Measurements from ENCODE around the gene COL25A1. TPM values are rescaled to one million over a fixed set of nuclear protein-coding genes. Genes with fewer than 3 reads are reported as not detected.

Gene COL25A1
- total and polyA plus RNA-seq, 4 experiments from 2014 or later: 0.06 to 0.55 (median 0.44) TPM; not detected in 1

GRCh38 chr4:109214622-109215301, 87.7 kb downstream of the COL25A1 start:
- intact Hi-C loops (cut with micrococcal nuclease): no loop called here
- no peaks in the 10 kb centered on the region for H3K36me3 ChIP-seq (ENCODE audit: insufficient read depth, low read length)
- CTCF ChIA-PET (ENCODE audit: partially characterized antibody): no interaction called here
- H3K4me1 ChIP-seq (ENCODE audit: insufficient read depth, low read length): no peaks in the 10 kb centered on the region
- no peaks in the 10 kb centered on the region for H3K9me3 Mint-ChIP-seq
- no peak for DNase-seq
- H3K27me3 ChIP-seq (ENCODE audit: insufficient read depth, low read length): no peaks in the 10 kb centered on the region
- POLR2A ChIA-PET (ENCODE audit: partially characterized antibody): no interaction called here
- no peaks in the 10 kb centered on the region for H3K9me3 ChIP-seq (ENCODE audit: control insufficient read depth in 1 of 2, low read length in 2 of 2)
- no peak overlapping the region for H3K4me3 ChIP-seq (ENCODE audit: low read length in 2 of 2)
- no peak overlapping the region for H3K27ac ChIP-seq (ENCODE audit: low read depth, low read length)
- no peaks in the 10 kb centered on the region for H3K4me1 Mint-ChIP-seq
- no peak overlapping the region for H3K27ac Mint-ChIP-seq
- no peaks in the 10 kb centered on the region for H3K36me3 Mint-ChIP-seq
- H3K27me3 Mint-ChIP-seq: peaks cover 5% of the 10 kb centered on the region in 2 donors
- H3K4me3 Mint-ChIP-seq: no peak overlapping the region

- no peak for DNase-seq
- Mint-ChIP-seq H3K27me3 (peaks cover 1 to 3% of the 10 kb centered on the region in 2 donors), H3K9me3 (no peaks in the 10 kb centered on the region), H3K4me1 (no peaks in the 10 kb centered on the region), H3K27ac (no peak overlapping the region), H3K4me3 (no peak overlapping the region), H3K36me3 (no peaks in the 10 kb centered on the region)
- no peak overlapping the region for H3K27ac ChIP-seq (ENCODE audit: low read depth, low read length)
- no peaks in the 10 kb centered on the region for H3K36me3 ChIP-seq (ENCODE audit: insufficient read depth, low read length)
- intact Hi-C loops (cut with micrococcal nuclease): no loop called here
- no peaks in the 10 kb centered on the region for H3K9me3 ChIP-seq (ENCODE audit: control insufficient read depth in 1 of 2, low read length in 2 of 2)
- H3K4me3 ChIP-seq (ENCODE audit: low read length in 2 of 2): no peak overlapping the region
- POLR2A ChIA-PET (ENCODE audit: partially characterized antibody): no interaction called here
- H3K4me1 ChIP-seq (ENCODE audit: insufficient read depth, low read length): no peaks in the 10 kb centered on the region
- no peaks in the 10 kb centered on the region for H3K27me3 ChIP-seq (ENCODE audit: insufficient read depth, low read length)
- CTCF ChIA-PET (ENCODE audit: partially characterized antibody): no interaction called here
Measured at GRCh38 chr4:109213056-109213455, 89.4 kb downstream of the COL25A1 start.

- no peak overlapping the region for H3K27ac Mint-ChIP-seq
- Histone ChIP-seq H3K27me3 (ENCODE audit: insufficient read depth, low read length) (no peaks in the 10 kb centered on the region), H3K4me1 (ENCODE audit: insufficient read depth, low read length) (no peaks in the 10 kb centered on the region), H3K9me3 (ENCODE audit: control insufficient read depth in 1 of 2, low read length in 2 of 2) (no peaks in the 10 kb centered on the region), H3K4me3 (ENCODE audit: low read length in 2 of 2) (no peak overlapping the region), H3K36me3 (ENCODE audit: insufficient read depth, low read length) (no peaks in the 10 kb centered on the region), H3K27ac (ENCODE audit: low read depth, low read length) (no peak overlapping the region)
- H3K9me3 Mint-ChIP-seq: no peaks in the 10 kb centered on the region
- no peak for DNase-seq
- CTCF ChIA-PET (ENCODE audit: partially characterized antibody): no interaction called here
- intact Hi-C loops (cut with micrococcal nuclease): no loop called here
- POLR2A ChIA-PET (ENCODE audit: partially characterized antibody): no interaction called here
- H3K4me1 Mint-ChIP-seq: no peaks in the 10 kb centered on the region
- peaks cover 0 to 1% of the 10 kb centered on the region in 2 donors for H3K27me3 Mint-ChIP-seq
- no peaks in the 10 kb centered on the region for H3K36me3 Mint-ChIP-seq
- H3K4me3 Mint-ChIP-seq: no peak overlapping the region
Measured at GRCh38 chr4:109211671-109212070, 90.8 kb downstream of the COL25A1 start.

DNA sequence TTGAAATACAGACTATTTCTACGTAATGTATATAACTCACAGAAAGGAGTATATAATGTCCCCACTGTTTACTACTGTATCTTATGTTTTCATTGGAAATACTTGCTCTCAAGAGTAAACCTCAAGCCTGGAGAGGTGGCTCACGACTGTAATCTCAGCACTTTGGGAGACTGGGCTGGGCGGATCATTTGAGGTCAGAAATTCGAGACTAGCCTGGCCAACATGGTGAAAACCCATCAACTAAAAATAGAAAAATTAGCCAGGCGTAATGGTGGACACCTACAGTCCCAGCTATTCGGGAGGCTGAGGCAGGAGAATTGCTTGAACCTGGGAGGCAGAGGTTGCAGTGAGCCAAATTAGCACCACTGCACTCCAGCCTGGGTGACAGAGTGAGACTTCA, 92.8 kb downstream of the COL25A1 start:
- Mint-ChIP-seq H3K27ac (no peak overlapping the region), H3K4me1 (no peaks in the 10 kb centered on the region), H3K4me3 (no peak overlapping the region), H3K36me3 (no peaks in the 10 kb centered on the region), H3K9me3 (no peaks in the 10 kb centered on the region), H3K27me3 (no peaks in the 10 kb centered on the region)
- intact Hi-C loops (cut with micrococcal nuclease): no loop called here
- CTCF ChIA-PET (ENCODE audit: partially characterized antibody): no interaction called here
- no peak for DNase-seq
- POLR2A ChIA-PET (ENCODE audit: partially characterized antibody): no interaction called here
- Histone ChIP-seq H3K4me3 (ENCODE audit: low read length in 2 of 2) (no peak overlapping the region), H3K9me3 (ENCODE audit: control insufficient read depth in 1 of 2, low read length in 2 of 2) (no peaks in the 10 kb centered on the region), H3K27ac (ENCODE audit: low read depth, low read length) (no peak overlapping the region), H3K36me3 (ENCODE audit: insufficient read depth, low read length) (no peaks in the 10 kb centered on the region), H3K4me1 (ENCODE audit: insufficient read depth, low read length) (no peaks in the 10 kb centered on the region), H3K27me3 (ENCODE audit: insufficient read depth, low read length) (no peaks in the 10 kb centered on the region)

DNA sequence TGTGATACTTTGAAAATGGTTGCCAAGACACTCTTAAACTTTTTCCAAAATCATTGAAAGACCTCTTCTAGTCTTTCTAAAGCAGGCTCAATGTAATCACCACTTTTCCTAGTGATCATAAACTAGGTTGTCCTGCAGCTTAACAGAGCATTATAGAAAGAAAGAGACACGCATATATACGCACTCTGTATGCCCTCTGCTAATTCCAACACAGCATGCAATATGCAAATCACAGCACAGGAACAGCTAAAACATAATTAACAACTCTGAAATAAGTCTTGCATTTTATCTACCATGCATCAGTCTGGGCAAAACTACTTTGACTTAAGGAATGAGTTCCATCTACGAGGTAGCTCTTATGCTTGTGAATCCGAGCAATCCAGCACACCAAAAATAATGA, 94.6 kb downstream of the COL25A1 start:
- H3K27ac Mint-ChIP-seq: no peak overlapping the region
- no peaks in the 10 kb centered on the region for H3K9me3 Mint-ChIP-seq
- H3K27me3 Mint-ChIP-seq: peaks cover 0 to 1% of the 10 kb centered on the region in 2 donors
- H3K4me3 ChIP-seq (ENCODE audit: low read length in 2 of 2): no peak overlapping the region
- H3K4me3 Mint-ChIP-seq: no peak overlapping the region
- H3K27ac ChIP-seq (ENCODE audit: low read depth, low read length): no peak overlapping the region
- POLR2A ChIA-PET (ENCODE audit: partially characterized antibody): no interaction called here
- no peaks in the 10 kb centered on the region for H3K27me3 ChIP-seq (ENCODE audit: insufficient read depth, low read length)
- no peaks in the 10 kb centered on the region for H3K4me1 ChIP-seq (ENCODE audit: insufficient read depth, low read length)
- H3K4me1 Mint-ChIP-seq: no peaks in the 10 kb centered on the region
- intact Hi-C loops (cut with micrococcal nuclease): no loop called here
- H3K9me3 ChIP-seq (ENCODE audit: control insufficient read depth in 1 of 2, low read length in 2 of 2): no peaks in the 10 kb centered on the region
- no peak for DNase-seq
- H3K36me3 ChIP-seq (ENCODE audit: insufficient read depth, low read length): no peaks in the 10 kb centered on the region
- CTCF ChIA-PET (ENCODE audit: partially characterized antibody): no interaction called here
- no peaks in the 10 kb centered on the region for H3K36me3 Mint-ChIP-seq

DNA sequence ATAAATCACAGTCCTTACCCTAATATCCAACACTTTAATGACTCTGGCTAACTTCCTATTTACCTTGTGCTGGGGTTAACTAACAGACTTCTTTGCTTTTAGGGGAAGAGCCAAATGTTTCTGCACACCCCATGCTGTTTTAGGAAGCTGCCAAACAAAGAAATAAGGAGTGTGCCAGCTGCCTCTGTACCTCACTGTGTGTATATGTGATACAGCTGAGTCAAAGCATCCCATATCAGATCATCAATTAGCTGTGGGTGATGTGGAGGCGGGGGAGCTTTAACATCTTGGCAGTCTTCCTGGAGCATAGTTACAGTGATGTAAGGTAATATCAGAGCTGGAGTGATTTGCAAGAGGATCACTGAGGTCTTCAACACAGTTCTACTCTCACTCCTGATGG, 95.4 kb downstream of the COL25A1 start:
- H3K27me3 Mint-ChIP-seq: peaks cover 1% of the 10 kb centered on the region in 2 donors
- CTCF ChIA-PET (ENCODE audit: partially characterized antibody): no interaction called here
- H3K4me3 ChIP-seq (ENCODE audit: low read length in 2 of 2): no peak overlapping the region
- POLR2A ChIA-PET (ENCODE audit: partially characterized antibody): no interaction called here
- H3K4me1 ChIP-seq (ENCODE audit: insufficient read depth, low read length): no peaks in the 10 kb centered on the region
- no peak overlapping the region for H3K4me3 Mint-ChIP-seq
- H3K36me3 Mint-ChIP-seq: no peaks in the 10 kb centered on the region
- H3K9me3 Mint-ChIP-seq: no peaks in the 10 kb centered on the region
- H3K27me3 ChIP-seq (ENCODE audit: insufficient read depth, low read length): no peaks in the 10 kb centered on the region
- H3K36me3 ChIP-seq (ENCODE audit: insufficient read depth, low read length): no peaks in the 10 kb centered on the region
- intact Hi-C loops (cut with micrococcal nuclease): no loop called here
- H3K27ac Mint-ChIP-seq: no peak overlapping the region
- H3K9me3 ChIP-seq (ENCODE audit: control insufficient read depth in 1 of 2, low read length in 2 of 2): no peaks in the 10 kb centered on the region
- H3K4me1 Mint-ChIP-seq: no peaks in the 10 kb centered on the region
- no peak for DNase-seq
- H3K27ac ChIP-seq (ENCODE audit: low read depth, low read length): no peak overlapping the region

DNA sequence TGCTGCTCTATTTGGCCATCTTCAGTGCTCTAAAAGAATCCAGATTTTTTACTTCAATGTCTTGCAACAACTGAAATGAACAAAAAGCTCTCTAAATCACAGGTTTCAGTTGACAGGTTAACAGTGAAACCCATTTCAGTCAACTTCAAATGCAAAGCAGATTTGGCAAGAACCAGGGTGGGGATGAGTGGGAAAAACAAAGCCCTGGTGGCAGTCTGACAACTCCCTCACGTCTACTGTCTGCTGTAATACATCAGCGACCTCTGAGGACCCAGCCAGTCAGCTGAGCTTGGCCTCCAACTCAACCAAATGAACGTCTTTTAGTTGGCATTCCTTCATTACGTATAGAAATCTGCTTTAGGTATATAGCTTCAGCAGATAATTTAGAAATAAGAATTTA, 95.8 kb downstream of the COL25A1 start:
- Mint-ChIP-seq H3K4me1 (no peaks in the 10 kb centered on the region), H3K9me3 (no peaks in the 10 kb centered on the region), H3K27ac (no peak overlapping the region), H3K27me3 (peaks cover 1% of the 10 kb centered on the region in 2 donors), H3K4me3 (no peak overlapping the region), H3K36me3 (no peaks in the 10 kb centered on the region)
- no peaks in the 10 kb centered on the region for H3K36me3 ChIP-seq (ENCODE audit: insufficient read depth, low read length)
- intact Hi-C loops (cut with micrococcal nuclease): no loop called here
- no peaks in the 10 kb centered on the region for H3K9me3 ChIP-seq (ENCODE audit: control insufficient read depth in 1 of 2, low read length in 2 of 2)
- no peaks in the 10 kb centered on the region for H3K4me1 ChIP-seq (ENCODE audit: insufficient read depth, low read length)
- H3K4me3 ChIP-seq (ENCODE audit: low read length in 2 of 2): no peak overlapping the region
- DNase-seq: no peak
- H3K27me3 ChIP-seq (ENCODE audit: insufficient read depth, low read length): no peaks in the 10 kb centered on the region
- ChIA-PET CTCF (ENCODE audit: partially characterized antibody) (no interaction called here), POLR2A (ENCODE audit: partially characterized antibody) (no interaction called here)
- H3K27ac ChIP-seq (ENCODE audit: low read depth, low read length): no peak overlapping the region

GRCh38 chr4:109205186-109205585, 97.3 kb downstream of the COL25A1 start:
- H3K4me1 ChIP-seq (ENCODE audit: insufficient read depth, low read length): no peaks in the 10 kb centered on the region
- Mint-ChIP-seq H3K9me3 (no peaks in the 10 kb centered on the region), H3K4me1 (no peaks in the 10 kb centered on the region), H3K36me3 (no peaks in the 10 kb centered on the region), H3K27ac (no peak overlapping the region), H3K27me3 (peaks cover 1% of the 10 kb centered on the region in 2 donors), H3K4me3 (no peak overlapping the region)
- ChIA-PET POLR2A (ENCODE audit: partially characterized antibody) (no interaction called here), CTCF (ENCODE audit: partially characterized antibody) (no interaction called here)
- no peaks in the 10 kb centered on the region for H3K9me3 ChIP-seq (ENCODE audit: control insufficient read depth in 1 of 2, low read length in 2 of 2)
- no peak overlapping the region for H3K27ac ChIP-seq (ENCODE audit: low read depth, low read length)
- DNase-seq: no peak
- H3K27me3 ChIP-seq (ENCODE audit: insufficient read depth, low read length): no peaks in the 10 kb centered on the region
- intact Hi-C loops (cut with micrococcal nuclease): no loop called here
- no peaks in the 10 kb centered on the region for H3K36me3 ChIP-seq (ENCODE audit: insufficient read depth, low read length)
- H3K4me3 ChIP-seq (ENCODE audit: low read length in 2 of 2): no peak overlapping the region

Measured in CD4-positive, alpha-beta memory T cell (primary cell).